ENCODE measurements around the gene PLCH1. TPM values are rescaled to one million over a fixed set of nuclear protein-coding genes. Genes with fewer than 3 reads are reported as not detected.

PLCH1 gene
- total RNA-seq, 1 experiment from 2014 or later: 3.8 TPM

Other genes starting within 250 kb of the PLCH1 start
- 4.7 TPM for gene C3orf33, start 61.2 kb upstream of the PLCH1 start, total RNA-seq (2021; ENCODE audit: unreplicated experiment)
- 23.3 TPM for gene SLC33A1, start 109.4 kb upstream of the PLCH1 start, total RNA-seq (2021; ENCODE audit: unreplicated experiment)
- gene GMPS, start 125.6 kb upstream of the PLCH1 start, total RNA-seq (2021; ENCODE audit: unreplicated experiment): 119 TPM